Kidney (tissue), 14 donors: ENCODE data around the gene FZD10. TPM values are rescaled to one million over a fixed set of nuclear protein-coding genes. Genes with fewer than 3 reads are reported as not detected.

Experiments used
- DNase-seq, 5 donors: peaks; one replicate each; pipeline ENCODE4 v3.0.0-alpha.2; 2013 to 2020
- FAIRE-seq: peaks from 2 replicates; lab custom pipeline; 2012; peaks lifted over from hg19 to GRCh38; lab: Jason Lieb, UNC
- H3K27ac ChIP-seq, 2 donors: one replicate each; pipeline ENCODE4 v1.7.0; 2013; ENCODE audit warnings: low read depth in 2 of 2, low read length in 2 of 2, inconsistent platforms in 1 of 2
- H3K27me3 ChIP-seq: one replicate; pipeline ENCODE4 v1.7.1; 2013; ENCODE audit warnings: low read length, inconsistent platforms; ENCODE audit not compliant: control insufficient read depth, insufficient read depth
- H3K36me3 ChIP-seq, 3 donors: one replicate each; pipeline versions ENCODE4 v1.7.0 to v1.7.1; 2013; ENCODE audit warnings: low read length in 3 of 3, control low read depth in 1 of 3, inconsistent platforms in 1 of 3; ENCODE audit not compliant: insufficient read depth in 3 of 3, control insufficient read depth in 2 of 3
- H3K4me1 ChIP-seq, 3 donors: one replicate each; pipeline versions ENCODE4 v1.7.0 to v1.7.1; 2013; ENCODE audit warnings: low read length in 3 of 3, inconsistent platforms in 1 of 3, low read depth in 1 of 3; ENCODE audit not compliant: control insufficient read depth in 2 of 3, insufficient read depth in 2 of 3
- H3K4me3 ChIP-seq, 3 donors: one replicate each; pipeline versions ENCODE4 v1.7.0 to v1.8.1; 2013; ENCODE audit warnings: low read length in 3 of 3, control low read depth in 1 of 3, inconsistent platforms in 1 of 3
- H3K9ac ChIP-seq, 3 donors: one replicate each; pipeline versions ENCODE4 v1.7.0 to v1.7.1; 2013; ENCODE audit warnings: low read length in 3 of 3, control low read depth in 1 of 3, inconsistent platforms in 1 of 3
- H3K9me3 ChIP-seq, 3 donors: one replicate each; pipeline versions ENCODE4 v1.7.0 to v1.7.1; 2013; ENCODE audit warnings: low read length in 3 of 3, control low read depth in 1 of 3, inconsistent platforms in 1 of 3; ENCODE audit not compliant: control insufficient read depth in 2 of 3, insufficient read depth in 1 of 3
- intact Hi-C: fragments of 100-400 bp; cut with DNase I; formaldehyde crosslinking; loops from one replicate; pipeline ENCODE4 v1.11.1; 2022
- polyA plus RNA-seq: library from polyadenylated mRNA; stranded (reverse); fragments of 350-450 nt; fragmentation: Illumina TruSeq; extraction: RNeasy Lipid Tissue Mini Kit (QIAGEN cat#74804); gene quantifications from one replicate; pipeline ENCODE4 v1.2.3, GENCODE V29; 2014; ENCODE audit warnings: low read depth, low replicate concordance; ENCODE audit not compliant: insufficient read depth
- total RNA-seq: library from RNA; stranded (reverse); fragmentation: NEBNext Ultra II Directional; extraction: Animal tissue kit (Norgen Biotek cat#: 25700); gene quantifications from one replicate; pipeline ENCODE4 v1.2.1, GENCODE V29; 2021
- TF ChIP-seq, protein P1 (sequence below): IDR thresholded peaks from 3 replicates; pipeline ENCODE4 v1.5.1; 2012; ENCODE audit warnings: mild to moderate bottlenecking, moderate library complexity, borderline replicate concordance; ENCODE audit not compliant: insufficient read depth; ENCODE audit errors: extremely low read depth
- donor health status: control.
- donor health status: control.
- donor health status: control.
- donor health status: control.
- donor health status: control.
- donor health status: DM: yes; HTN: yes; CAD: no.
- donor health status: Normal renal cell carcinoma (clear cell type).

The FZD10 gene
- total and polyA plus RNA-seq, 2 donors from 2014 or later, result 0.11 to 0.57 TPM

DNA sequence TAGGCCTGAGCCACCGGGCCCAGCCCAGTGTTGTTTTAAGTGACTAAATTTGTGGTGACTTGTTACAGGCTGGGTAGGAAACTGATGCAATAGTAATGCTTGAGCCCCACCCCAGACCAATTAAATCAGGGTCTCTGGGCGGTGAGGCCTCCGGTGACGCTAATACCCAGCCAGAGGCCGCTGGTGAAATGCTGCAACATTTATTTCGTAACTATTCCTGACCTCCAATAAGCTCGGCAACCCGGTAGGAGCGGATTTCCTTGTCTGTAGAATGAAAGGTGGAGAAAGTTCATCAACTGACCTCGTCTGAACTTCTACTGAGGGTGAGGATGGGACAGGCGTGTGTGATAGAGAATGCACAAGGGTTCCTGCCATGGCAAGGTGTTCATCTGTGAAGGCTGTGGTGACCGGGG, 42.3 kb downstream of the FZD10 start:
- intact Hi-C loops, result no loop called here
- no peak for DNase-seq
- H3K9ac ChIP-seq, result no peak overlapping the region
- H3K36me3 ChIP-seq, result no peaks in the 10 kb centered on the region
- no peaks in the 10 kb centered on the region for H3K4me1 ChIP-seq
- H3K9me3 ChIP-seq, result peaks cover 0 to 11% (median 0%) of the 10 kb centered on the region in 3 donors
- TF ChIP-seq, protein P1, sequence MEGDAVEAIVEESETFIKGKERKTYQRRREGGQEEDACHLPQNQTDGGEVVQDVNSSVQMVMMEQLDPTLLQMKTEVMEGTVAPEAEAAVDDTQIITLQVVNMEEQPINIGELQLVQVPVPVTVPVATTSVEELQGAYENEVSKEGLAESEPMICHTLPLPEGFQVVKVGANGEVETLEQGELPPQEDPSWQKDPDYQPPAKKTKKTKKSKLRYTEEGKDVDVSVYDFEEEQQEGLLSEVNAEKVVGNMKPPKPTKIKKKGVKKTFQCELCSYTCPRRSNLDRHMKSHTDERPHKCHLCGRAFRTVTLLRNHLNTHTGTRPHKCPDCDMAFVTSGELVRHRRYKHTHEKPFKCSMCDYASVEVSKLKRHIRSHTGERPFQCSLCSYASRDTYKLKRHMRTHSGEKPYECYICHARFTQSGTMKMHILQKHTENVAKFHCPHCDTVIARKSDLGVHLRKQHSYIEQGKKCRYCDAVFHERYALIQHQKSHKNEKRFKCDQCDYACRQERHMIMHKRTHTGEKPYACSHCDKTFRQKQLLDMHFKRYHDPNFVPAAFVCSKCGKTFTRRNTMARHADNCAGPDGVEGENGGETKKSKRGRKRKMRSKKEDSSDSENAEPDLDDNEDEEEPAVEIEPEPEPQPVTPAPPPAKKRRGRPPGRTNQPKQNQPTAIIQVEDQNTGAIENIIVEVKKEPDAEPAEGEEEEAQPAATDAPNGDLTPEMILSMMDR, result no peak
- H3K27ac ChIP-seq, result no peak overlapping the region
- FAIRE-seq, result no peak
- H3K27me3 ChIP-seq, result no peaks in the 10 kb centered on the region
- no peak overlapping the region for H3K4me3 ChIP-seq

DNA sequence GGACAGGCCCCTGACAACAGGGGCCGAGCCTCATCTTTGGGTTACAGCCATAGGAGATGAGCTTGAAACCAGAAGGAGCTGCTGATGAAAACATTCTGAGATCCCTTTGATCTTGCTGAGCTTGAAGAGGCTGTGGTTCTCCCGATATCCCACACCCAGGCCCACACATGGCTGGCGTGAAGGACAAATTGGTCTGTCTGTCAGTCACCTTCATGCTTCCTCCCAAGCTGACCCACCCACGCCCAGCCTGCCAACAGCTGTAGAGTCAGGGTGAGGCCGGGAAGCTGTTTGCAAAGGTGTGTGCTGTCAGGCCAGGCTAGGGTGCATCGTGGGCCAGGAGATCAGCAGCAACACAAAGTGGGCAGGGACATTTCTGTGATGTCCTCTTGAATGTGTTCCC, 43.2 kb downstream of the FZD10 start:
- no peaks in the 10 kb centered on the region for H3K36me3 ChIP-seq
- no peak overlapping the region for H3K27ac ChIP-seq
- TF ChIP-seq, protein P1, result no peak
- FAIRE-seq (no peak), DNase-seq (no peak)
- H3K9ac ChIP-seq, result no peak overlapping the region
- H3K4me1 ChIP-seq, result no peaks in the 10 kb centered on the region
- H3K27me3 ChIP-seq, result no peaks in the 10 kb centered on the region
- no peak overlapping the region for H3K4me3 ChIP-seq
- intact Hi-C loops, result no loop called here
- peaks cover 0 to 9% (median 0%) of the 10 kb centered on the region in 3 donors for H3K9me3 ChIP-seq

DNA sequence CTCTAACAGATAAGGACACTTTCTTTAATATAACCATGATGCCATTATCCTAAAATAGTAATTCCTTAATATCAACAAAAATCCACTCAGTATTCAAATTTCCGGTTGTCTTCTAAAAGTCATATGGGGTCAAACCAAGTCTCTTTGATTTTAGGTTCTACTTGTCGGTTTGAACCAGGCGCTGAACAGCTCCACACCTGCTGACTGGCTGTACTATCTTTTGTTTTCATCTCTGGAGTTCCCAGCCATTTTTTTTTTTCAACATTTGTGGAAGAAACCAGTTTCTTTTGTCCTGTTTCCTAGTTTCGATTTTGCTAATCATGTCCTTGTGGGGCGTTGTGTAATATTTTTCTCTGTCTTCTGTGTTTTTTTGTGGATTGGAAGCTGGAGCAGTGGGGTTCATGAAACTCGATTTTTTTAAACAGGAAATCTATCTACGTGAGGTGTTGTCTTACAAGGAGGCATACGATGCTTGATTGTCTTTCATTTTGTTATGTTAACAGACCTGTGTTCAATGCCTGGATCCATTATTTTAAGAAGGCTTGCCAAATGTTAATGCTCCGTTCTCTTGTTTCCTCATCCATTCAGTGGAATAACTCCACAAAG, 50.2 kb downstream of the FZD10 start:
- H3K9ac ChIP-seq, result no peak overlapping the region
- H3K27me3 ChIP-seq, result no peaks in the 10 kb centered on the region
- TF ChIP-seq, protein P1, result no peak
- H3K9me3 ChIP-seq, result peaks cover 0 to 4% (median 0%) of the 10 kb centered on the region in 3 donors
- H3K4me1 ChIP-seq, result no peaks in the 10 kb centered on the region
- intact Hi-C loops, result no loop called here
- H3K27ac ChIP-seq, result no peak overlapping the region
- FAIRE-seq, result no peak
- no peaks in the 10 kb centered on the region for H3K36me3 ChIP-seq
- no peak overlapping the region for H3K4me3 ChIP-seq
- DNase-seq, result no peak

DNA sequence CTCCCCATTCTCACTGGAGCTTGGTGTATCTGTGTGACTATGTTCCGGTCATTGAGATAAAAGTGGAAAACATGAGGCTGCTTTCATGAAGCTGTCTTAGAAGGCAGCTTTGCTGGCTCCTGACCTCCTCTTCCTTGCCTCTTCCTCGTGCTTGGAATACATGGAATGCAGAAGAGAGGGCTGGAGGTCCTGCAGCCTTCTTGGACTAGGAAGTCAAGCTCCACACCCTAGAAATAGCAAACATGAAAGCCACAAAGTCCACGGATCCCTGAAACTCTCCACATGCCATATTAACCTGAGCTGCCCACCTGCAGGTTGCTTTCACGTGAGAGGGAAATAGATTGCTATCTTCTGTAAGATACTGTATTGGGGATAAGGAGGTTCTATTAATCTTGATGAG, 51.0 kb downstream of the FZD10 start:
- intact Hi-C loops, result no loop called here
- no peak for FAIRE-seq
- TF ChIP-seq, protein P1, result no peak

More for the DNA sequence above, 51.0 kb downstream of the FZD10 start:
- Histone ChIP-seq H3K9me3 (peaks cover 0 to 4% (median 0%) of the 10 kb centered on the region in 3 donors), H3K4me1 (no peaks in the 10 kb centered on the region), H3K27ac (no peak overlapping the region), H3K27me3 (no peaks in the 10 kb centered on the region), H3K9ac (no peak overlapping the region), H3K36me3 (no peaks in the 10 kb centered on the region), H3K4me3 (no peak overlapping the region)
- no peak for DNase-seq
